B cell (primary cell): Measurements from ENCODE around the gene RET. TPM values are rescaled to one million over a fixed set of nuclear protein-coding genes. Genes with fewer than 3 reads are reported as not detected.

Source experiments
- ATAC-seq: fragments of 200-7000 bp; cut with Tn5 transposase; one replicate; pipeline ENCODE4 v1.10.0; 2021; ENCODE audit warnings: low read depth, mild to moderate bottlenecking, moderate number of reproducible peaks, moderate library complexity
- CTCF ChIA-PET: fragments of 350-600 bp; sonication (Branson Sonifier 250); formaldehyde crosslinking; loops from one replicate; lab custom pipeline; 2021; ENCODE audit warnings: antibody characterized with exemption, inconsistent platforms; lab: Charles Lee
- POLR2A ChIA-PET: fragments of 350-600 bp; sonication (Branson Sonifier 250); formaldehyde crosslinking; loops from one replicate; lab custom pipeline; 2021; ENCODE audit warnings: antibody characterized with exemption; lab: Charles Lee
- DNase-seq: peaks from one replicate; pipeline ENCODE4 v3.0.0; 2013
- H2AFZ ChIP-seq: 2 replicates; pipeline ENCODE4 v1.6.1; 2012; ENCODE audit warnings: mild to moderate bottlenecking, low read depth, low read length; ENCODE audit not compliant: insufficient read depth, poor library complexity, severe bottlenecking
- H3K27ac ChIP-seq, 2 donors: 1 replicate in 1 of 2; 2 replicates in 1 of 2; pipeline ENCODE4 v1.5.1; 2012 to 2013; ENCODE audit warnings: low read length in 2 of 2, mild to moderate bottlenecking in 2 of 2, moderate library complexity in 1 of 2
- H3K27me3 ChIP-seq, 4 experiments: fragments of 200-600 bp in 1 of 4; sonication (generic) in 1 of 4; replicated peaks in 1 of 4; 1 replicate in 2 of 4; 2 replicates in 2 of 4; pipeline versions ENCODE4 v1.6.1 to v1.7.0; 2013 to 2016; ENCODE audit warnings: low read length in 3 of 4, mild to moderate bottlenecking in 2 of 4, mixed read lengths in 1 of 4, moderate library complexity in 1 of 4; ENCODE audit not compliant: insufficient read depth in 4 of 4, control insufficient read depth in 3 of 4; ENCODE audit errors: control extremely low read depth in 1 of 4
- H3K36me3 ChIP-seq, 2 experiments: replicated peaks in 1 of 2; 1 replicate in 1 of 2; 2 replicates in 1 of 2; pipeline versions ENCODE4 v1.6.1 to v1.7.1; 2013; ENCODE audit warnings: low read length in 1 of 2; ENCODE audit not compliant: insufficient read depth in 2 of 2, control insufficient read depth in 1 of 2; ENCODE audit errors: control extremely low read depth in 1 of 2, extremely low read depth in 1 of 2
- H3K4me1 ChIP-seq, 2 donors: fragments of 200-600 bp in 1 of 2; sonication (generic) in 1 of 2; 1 replicate in 1 of 2; 2 replicates in 1 of 2; pipeline versions ENCODE4 v1.5.1 to v1.6.1; 2013 to 2017; ENCODE audit warnings: low read length in 2 of 2; ENCODE audit not compliant: control insufficient read depth in 2 of 2, insufficient read depth in 2 of 2
- H3K4me2 ChIP-seq: replicated peaks from 2 replicates; pipeline ENCODE3; 2012; ENCODE audit warnings: mild to moderate bottlenecking, low read depth, low read length; ENCODE audit not compliant: poor library complexity, severe bottlenecking
- H3K4me3 ChIP-seq, 5 experiments: fragments of 200-600 bp in 1 of 5; sonication (generic) in 1 of 5; 1 replicate in 3 of 5; 2 replicates in 2 of 5; pipeline versions ENCODE4 v1.5.1 to v1.7.0; 2011 to 2016; ENCODE audit warnings: low read length in 4 of 5, mild to moderate bottlenecking in 4 of 5, low read depth in 2 of 5, control low read depth in 1 of 5, moderate library complexity in 1 of 5; ENCODE audit not compliant: insufficient read depth in 1 of 5; ENCODE audit errors: control extremely low read depth in 1 of 5, extremely low read depth in 1 of 5
- H3K79me2 ChIP-seq: fragments of 200-600 bp; sonication (generic); one replicate; pipeline ENCODE4 v1.6.0; 2016; ENCODE audit warnings: low read length; ENCODE audit not compliant: control insufficient read depth, insufficient read depth
- H3K9ac ChIP-seq: fragments of 200-600 bp; sonication (generic); 2 replicates; pipeline ENCODE4 v1.6.1; 2017; ENCODE audit warnings: mild to moderate bottlenecking, low read length, moderate library complexity
- H3K9me3 ChIP-seq, 3 donors: one replicate each; pipeline versions ENCODE4 v1.6.1 to v1.7.1; 2013; ENCODE audit warnings: low read length in 2 of 3; ENCODE audit not compliant: control insufficient read depth in 2 of 3, insufficient read depth in 1 of 3; ENCODE audit errors: control extremely low read depth in 1 of 3
- H4K20me1 ChIP-seq: 2 replicates; pipeline ENCODE4 v1.6.0; 2012; ENCODE audit warnings: mild to moderate bottlenecking, low read length; ENCODE audit not compliant: insufficient read depth, control insufficient read depth, poor library complexity, severe bottlenecking
- H3K27ac Mint-ChIP-seq: one replicate; pipeline ENCODE4 v1.8.0; 2021; ENCODE audit warnings: mixed read lengths
- H3K27me3 Mint-ChIP-seq: one replicate; pipeline ENCODE4 v1.8.0; 2021; ENCODE audit warnings: mixed read lengths
- H3K4me1 Mint-ChIP-seq: one replicate; pipeline ENCODE4 v1.8.0; 2021; ENCODE audit warnings: mixed read lengths
- H3K4me3 Mint-ChIP-seq: one replicate; pipeline ENCODE4 v1.8.0; 2021; ENCODE audit warnings: mixed read lengths
- H3K9me3 Mint-ChIP-seq: one replicate; pipeline ENCODE4 v1.8.0; 2022; ENCODE audit warnings: mixed read lengths; ENCODE audit not compliant: insufficient read depth
- EZH2 ChIP-seq: IDR thresholded peaks from 2 replicates; pipeline ENCODE4 v1.6.1; 2012; ENCODE audit warnings: borderline replicate concordance, low read depth, mild to moderate bottlenecking, moderate library complexity, low read length; ENCODE audit not compliant: insufficient read depth, poor library complexity, severe bottlenecking
- WGBS: methylation state at CpG from one replicate; pipeline ENCODE4 v1.1.5; 2013; ENCODE audit warnings: missing lambda C conversion rate; ENCODE audit not compliant: insufficient coverage; 5-methylcytosine and 5-hydroxymethylcytosine counted together
- intact Hi-C: fragments of 100-400 bp; cut with micrococcal nuclease; formaldehyde crosslinking; loops from one replicate; pipeline ENCODE4 v1.10.0; 2022
- polyA plus RNA-seq: library from polyadenylated mRNA; depleted of rRNA; stranded (reverse); fragments of >200 nt; gene quantifications from 2 replicates; pipeline ENCODE4 v1.2.3, GENCODE V29; 2012
- total RNA-seq, 2 donors: library from RNA; stranded (reverse); fragments of 120-200 nt in 1 of 2; gene quantifications; 1 replicate in 1 of 2; 2 replicates in 1 of 2; pipeline versions ENCODE4 v1.2.3 to v1.2.4, GENCODE V29; 2013 to 2022
- TF ChIP-seq, protein P1 (sequence below): fragments of 200-600 bp; IDR thresholded peaks from one replicate; pipeline ENCODE4 v1.8.0; 2022; ENCODE audit warnings: antibody characterized with exemption, mild to moderate bottlenecking

The RET gene
- total and polyA plus RNA-seq, 2 donors (not counting 1 experiment from before 2014, with no cell fraction given) = 0.16 to 0.27 TPM

DNA sequence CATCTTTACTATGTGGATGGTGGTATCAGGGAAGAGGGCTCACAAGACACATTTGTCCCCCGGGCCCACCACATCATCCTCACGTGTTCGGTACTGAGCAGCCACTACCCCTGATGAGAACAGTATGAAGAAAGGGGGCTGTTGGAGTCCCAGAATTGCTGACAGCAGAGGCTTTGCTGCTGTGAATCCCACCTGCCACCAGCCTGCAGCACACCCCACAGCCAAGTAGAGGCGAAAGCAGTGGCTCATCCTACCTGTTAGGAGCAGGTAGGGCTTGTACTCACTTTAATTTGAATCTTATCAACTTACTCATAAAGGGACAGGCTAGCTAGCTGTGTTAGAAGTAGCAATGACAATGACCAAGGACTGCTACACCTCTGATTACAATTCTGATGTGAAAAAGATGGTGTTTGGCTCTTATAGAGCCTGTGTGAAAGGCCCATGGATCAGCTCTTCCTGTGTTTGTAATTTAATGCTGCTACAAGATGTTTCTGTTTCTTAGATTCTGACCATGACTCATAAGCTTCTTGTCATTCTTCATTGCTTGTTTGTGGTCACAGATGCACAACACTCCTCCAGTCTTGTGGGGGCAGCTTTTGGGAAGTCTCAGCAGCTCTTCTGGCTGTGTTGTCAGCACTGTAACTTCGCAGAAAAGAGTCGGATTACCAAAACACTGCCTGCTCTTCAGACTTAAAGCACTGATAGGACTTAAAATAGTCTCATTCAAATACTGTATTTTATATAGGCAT, 52.3 kb downstream of the RET start:
- no peak for DNase-seq

DNA sequence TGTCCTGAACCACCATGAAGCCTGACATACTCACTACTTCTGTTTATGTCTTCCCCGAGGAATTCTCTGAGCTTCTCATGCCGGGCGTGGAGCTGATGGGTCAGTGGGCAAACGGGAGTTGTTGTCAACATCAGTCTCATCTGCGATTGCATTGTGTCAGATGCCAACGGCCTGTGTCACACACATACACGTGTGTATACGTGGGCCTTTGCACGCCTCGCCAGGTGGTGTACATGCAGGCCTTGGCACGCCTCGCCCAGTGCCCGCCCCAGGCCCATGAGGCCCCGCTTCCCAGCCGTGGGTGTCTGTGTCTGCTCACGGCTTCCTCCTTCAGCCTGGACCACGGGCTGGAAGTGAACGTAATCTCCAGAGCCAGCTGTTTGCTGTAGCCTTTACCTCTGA, 53.9 kb downstream of the RET start:
- Histone ChIP-seq H3K36me3 (no peaks in the 10 kb centered on the region), H3K9ac (no peak overlapping the region), H3K79me2 (no peaks in the 10 kb centered on the region), H3K4me2 (no peak overlapping the region), H2AFZ (no peak overlapping the region), H3K27ac (no peak overlapping the region), H3K27me3 (no peaks in the 10 kb centered on the region), H4K20me1 (no peaks in the 10 kb centered on the region), H3K9me3 (no peaks in the 10 kb centered on the region), H3K4me3 (no peak overlapping the region), H3K4me1 (peaks cover 15 to 21% of the 10 kb centered on the region in 2 donors)
- DNase-seq = no peak
- Mint-ChIP-seq H3K4me1 (peaks cover 33% of the 10 kb centered on the region), H3K27me3 (no peaks in the 10 kb centered on the region), H3K4me3 (no peak overlapping the region), H3K27ac (no peak overlapping the region), H3K9me3 (no peaks in the 10 kb centered on the region)
- intact Hi-C loops = loop anchor here (10.0 kb wide), 1 partner anchor 444 kb away; the partner anchor contains the start of gene ZNF239
- ChIA-PET POLR2A (no interaction called here), CTCF (no interaction called here)
- WGBS = 89% methylated on average over 17 of the region's 18 CpGs
- TF ChIP-seq EZH2 = no peak
- TF ChIP-seq, protein P1, sequence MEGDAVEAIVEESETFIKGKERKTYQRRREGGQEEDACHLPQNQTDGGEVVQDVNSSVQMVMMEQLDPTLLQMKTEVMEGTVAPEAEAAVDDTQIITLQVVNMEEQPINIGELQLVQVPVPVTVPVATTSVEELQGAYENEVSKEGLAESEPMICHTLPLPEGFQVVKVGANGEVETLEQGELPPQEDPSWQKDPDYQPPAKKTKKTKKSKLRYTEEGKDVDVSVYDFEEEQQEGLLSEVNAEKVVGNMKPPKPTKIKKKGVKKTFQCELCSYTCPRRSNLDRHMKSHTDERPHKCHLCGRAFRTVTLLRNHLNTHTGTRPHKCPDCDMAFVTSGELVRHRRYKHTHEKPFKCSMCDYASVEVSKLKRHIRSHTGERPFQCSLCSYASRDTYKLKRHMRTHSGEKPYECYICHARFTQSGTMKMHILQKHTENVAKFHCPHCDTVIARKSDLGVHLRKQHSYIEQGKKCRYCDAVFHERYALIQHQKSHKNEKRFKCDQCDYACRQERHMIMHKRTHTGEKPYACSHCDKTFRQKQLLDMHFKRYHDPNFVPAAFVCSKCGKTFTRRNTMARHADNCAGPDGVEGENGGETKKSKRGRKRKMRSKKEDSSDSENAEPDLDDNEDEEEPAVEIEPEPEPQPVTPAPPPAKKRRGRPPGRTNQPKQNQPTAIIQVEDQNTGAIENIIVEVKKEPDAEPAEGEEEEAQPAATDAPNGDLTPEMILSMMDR = no peak
- ATAC-seq = no peak

More for the DNA sequence above, 52.3 kb downstream of the RET start:
- peak; percentile 71 for ATAC-seq
- peak overlapping the region; percentile 50 for H3K27ac Mint-ChIP-seq
- ChIA-PET CTCF (interaction anchor here (1.2 kb wide), 1 partner anchor 9 kb away, joined by 4 read pairs; the partner anchor contains the start of gene CSGALNACT2), POLR2A (interaction anchor here (0.6 to 1.3 kb wide), 2 partner anchors 10 to 12 kb away, joined by 3 to 4 read pairs; partner anchors contain the start of gene CSGALNACT2)
- H3K4me3 ChIP-seq = no peak overlapping the region
- WGBS = no CpG with 5 or more reads among the region's 6 CpGs
- H3K4me1 Mint-ChIP-seq = peaks cover 33% of the 10 kb centered on the region
- no peak overlapping the region for H2AFZ ChIP-seq
- H3K9ac ChIP-seq = no peak overlapping the region
- H3K79me2 ChIP-seq = no peaks in the 10 kb centered on the region
- no peak overlapping the region for H3K4me3 Mint-ChIP-seq
- H3K9me3 ChIP-seq = no peaks in the 10 kb centered on the region
- H3K4me2 ChIP-seq = no peak overlapping the region
- intact Hi-C loops = no loop called here
- no peak overlapping the region for H3K27ac ChIP-seq
- H3K9me3 Mint-ChIP-seq = no peaks in the 10 kb centered on the region
- no peaks in the 10 kb centered on the region for H3K27me3 ChIP-seq
- H3K27me3 Mint-ChIP-seq = no peaks in the 10 kb centered on the region
- TF ChIP-seq, protein P1 = no peak
- TF ChIP-seq EZH2 = no peak
- H4K20me1 ChIP-seq = no peaks in the 10 kb centered on the region
- no peaks in the 10 kb centered on the region for H3K36me3 ChIP-seq
- H3K4me1 ChIP-seq = peaks cover 15 to 23% of the 10 kb centered on the region in 2 donors
